ENCODE measurements around the gene DNAH6. TPM values are rescaled to one million over a fixed set of nuclear protein-coding genes. Genes with fewer than 3 reads are reported as not detected.

Gene DNAH6
- total and polyA plus RNA-seq, 2 of the 13 experiments (the other 11 are each of a cell fraction or from before 2014, with no cell fraction given): 0.01 TPM; not detected in 1

- 0% methylated on average over 1 of the region's 1 CpG for WGBS (ENCODE audit: low lambda C conversion rate)
- Histone ChIP-seq H3K79me2 (ENCODE audit: insufficient read depth, low read length) (no peaks in the 10 kb centered on the region), H3K9ac (ENCODE audit: insufficient read depth, low read depth, low read length) (no peak overlapping the region), H3K9me3 (ENCODE audit: low read length) (no peaks in the 10 kb centered on the region), H3K27ac (ENCODE audit: extremely low read length, insufficient read depth, low read length) (no peak overlapping the region), H2AFZ (ENCODE audit: low read length) (no peak overlapping the region), H3K36me3 (replicated peaks in 1 of 2; ENCODE audit: control insufficient read depth in 1 of 2, insufficient read depth in 2 of 2, low read length in 2 of 2) (no peaks in the 10 kb centered on the region), H3K27me3 (ENCODE audit: control insufficient read depth in 1 of 2, insufficient read depth in 2 of 2, low read length in 2 of 2) (no peaks in the 10 kb centered on the region), H3K4me3 (replicated peaks in 1 of 3; ENCODE audit: insufficient read depth in 1 of 3, low read depth in 2 of 3, low read length in 3 of 3) (no peak overlapping the region), H4K20me1 (ENCODE audit: insufficient read depth, low read length) (no peaks in the 10 kb centered on the region), H3K4me2 (ENCODE audit: low read depth, low read length) (no peak overlapping the region), H3K4me1 (ENCODE audit: insufficient read depth, low read length) (no peaks in the 10 kb centered on the region)
- no TSS peak for BruUV-seq (replicated peaks)
- no peak for DNase-seq (ENCODE audit: low spot score)
- in situ Hi-C loops (cut with HindIII; ENCODE audit: extremely low pct_ligation_motif_present, low pct_unique_long_range_greater_than_20kb) (no loop called here), intact Hi-C loops (cut with micrococcal nuclease; ENCODE audit: unreplicated experiment) (no loop called here)
- TF ChIP-seq KDM3A (CRISPR knock-in tag; IDR thresholded peaks at IDR 0.05; ENCODE audit: low read depth) (no peak), PAXIP1 (CRISPR knock-in tag; conservative IDR thresholded peaks at IDR 0.05) (no peak), MAFK (conservative IDR thresholded peaks at IDR 0.05 in 1 of 2, IDR thresholded peaks at IDR 0.05 in 1 of 2; ENCODE audit: low read length in 2 of 2) (peak; percentile 3 to 51; a peak in 2 of 4 replicates), ZNF232 (CRISPR knock-in tag; IDR thresholded peaks at IDR 0.05; ENCODE audit: borderline replicate concordance) (no peak), ZMYM3 (CRISPR knock-in tag; IDR thresholded peaks at IDR 0.05) (no peak), FOSL2 (CRISPR knock-in tag; IDR thresholded peaks at IDR 0.05) (no peak), ZSCAN22 (CRISPR knock-in tag; IDR thresholded peaks at IDR 0.05) (no peak), GPBP1L1 (CRISPR knock-in tag; IDR thresholded peaks at IDR 0.05) (no peak)
- ATAC-seq: no peak
- FAIRE-seq: no peak
- ChIA-PET POLR2A (no interaction called here), CTCF (ENCODE audit: low intra/inter-chr PET ratio, low total read pairs) (no interaction called here)
These were observed 289.1 kb downstream of the DNAH6 start for GRCh38 chr2:84805250-84805958.
